ENCODE results near the gene ARHGAP15. TPM values are rescaled to one million over a fixed set of nuclear protein-coding genes. Genes with fewer than 3 reads are reported as not detected.

Gene ARHGAP15
- total RNA-seq, 1 experiment from 2014 or later, result not detected

- Histone ChIP-seq H3K4me3 (no peak overlapping the region), H3K4me2 (no peak overlapping the region), H4K20me1 (ENCODE audit: insufficient read depth) (no peaks in the 10 kb centered on the region), H3K36me3 (ENCODE audit: low read depth) (no peaks in the 10 kb centered on the region), H3K79me2 (ENCODE audit: low read depth) (no peaks in the 10 kb centered on the region), H2AFZ (no peak overlapping the region), H3K27ac (no peak overlapping the region), H3K9me3 (ENCODE audit: insufficient read depth, low read depth) (0 out of 2 replicates have a peak, but pooled peaks cover 4% of the 10 kb centered on the region), H3K9me2 (ENCODE audit: insufficient read depth) (no peaks in the 10 kb centered on the region), H3K27me3 (ENCODE audit: insufficient read depth, low read depth) (no peaks in the 10 kb centered on the region), H3K4me1 (replicated peaks; ENCODE audit: insufficient read depth) (no peaks in the 10 kb centered on the region), H3F3A (ENCODE audit: insufficient read depth, low read depth) (no peaks in the 10 kb centered on the region)
- intact Hi-C loops (cut with micrococcal nuclease; ENCODE audit: unreplicated experiment), result no loop called here
- ChIA-PET CTCF (no interaction called here), POLR2A (ENCODE audit: unreplicated experiment) (no interaction called here)
- TF ChIP-seq, protein P1, sequence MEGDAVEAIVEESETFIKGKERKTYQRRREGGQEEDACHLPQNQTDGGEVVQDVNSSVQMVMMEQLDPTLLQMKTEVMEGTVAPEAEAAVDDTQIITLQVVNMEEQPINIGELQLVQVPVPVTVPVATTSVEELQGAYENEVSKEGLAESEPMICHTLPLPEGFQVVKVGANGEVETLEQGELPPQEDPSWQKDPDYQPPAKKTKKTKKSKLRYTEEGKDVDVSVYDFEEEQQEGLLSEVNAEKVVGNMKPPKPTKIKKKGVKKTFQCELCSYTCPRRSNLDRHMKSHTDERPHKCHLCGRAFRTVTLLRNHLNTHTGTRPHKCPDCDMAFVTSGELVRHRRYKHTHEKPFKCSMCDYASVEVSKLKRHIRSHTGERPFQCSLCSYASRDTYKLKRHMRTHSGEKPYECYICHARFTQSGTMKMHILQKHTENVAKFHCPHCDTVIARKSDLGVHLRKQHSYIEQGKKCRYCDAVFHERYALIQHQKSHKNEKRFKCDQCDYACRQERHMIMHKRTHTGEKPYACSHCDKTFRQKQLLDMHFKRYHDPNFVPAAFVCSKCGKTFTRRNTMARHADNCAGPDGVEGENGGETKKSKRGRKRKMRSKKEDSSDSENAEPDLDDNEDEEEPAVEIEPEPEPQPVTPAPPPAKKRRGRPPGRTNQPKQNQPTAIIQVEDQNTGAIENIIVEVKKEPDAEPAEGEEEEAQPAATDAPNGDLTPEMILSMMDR (conservative IDR thresholded peaks at IDR 0.05), result no peak
- TF ChIP-seq EZH2 (IDR thresholded peaks at IDR 0.05; ENCODE audit: low read depth), result no peak
- no TSS peak for BruUV-seq (replicated peaks)
- no peak for DNase-seq
Observed at GRCh38 chr2:143148757-143149156, 19.5 kb downstream of the ARHGAP15 start.

- no peaks in the 10 kb centered on the region for H3F3A ChIP-seq (ENCODE audit: insufficient read depth, low read depth)
- no peaks in the 10 kb centered on the region for H3K27me3 ChIP-seq (ENCODE audit: insufficient read depth, low read depth)
- CTCF ChIA-PET, result no interaction called here
- H3K79me2 ChIP-seq (ENCODE audit: low read depth), result no peaks in the 10 kb centered on the region
- no peaks in the 10 kb centered on the region for H3K9me2 ChIP-seq (ENCODE audit: insufficient read depth)
- H3K27ac ChIP-seq, result no peak overlapping the region
- H3K4me1 ChIP-seq (replicated peaks; ENCODE audit: insufficient read depth), result no peaks in the 10 kb centered on the region
- H3K9me3 ChIP-seq (ENCODE audit: insufficient read depth, low read depth), result 0 out of 2 replicates have a peak, but pooled peaks cover 4% of the 10 kb centered on the region
- H2AFZ ChIP-seq, result no peak overlapping the region
- no peak for DNase-seq
- TF ChIP-seq EZH2 (IDR thresholded peaks at IDR 0.05; ENCODE audit: low read depth), result no peak
- H3K4me3 ChIP-seq, result no peak overlapping the region
- intact Hi-C loops (cut with micrococcal nuclease; ENCODE audit: unreplicated experiment), result no loop called here
- no peak overlapping the region for H3K4me2 ChIP-seq
- no peaks in the 10 kb centered on the region for H3K36me3 ChIP-seq (ENCODE audit: low read depth)
- POLR2A ChIA-PET (ENCODE audit: unreplicated experiment), result no interaction called here
- H4K20me1 ChIP-seq (ENCODE audit: insufficient read depth), result no peaks in the 10 kb centered on the region
- no TSS peak for BruUV-seq (replicated peaks)
Observed at GRCh38 chr2:143150287-143150686, 21.1 kb downstream of the ARHGAP15 start.

- CTCF ChIA-PET, result no interaction called here
- Histone ChIP-seq H3K9me3 (ENCODE audit: insufficient read depth, low read depth) (0 out of 2 replicates have a peak, but pooled peaks cover 4% of the 10 kb centered on the region), H3K27me3 (ENCODE audit: insufficient read depth, low read depth) (no peaks in the 10 kb centered on the region), H4K20me1 (ENCODE audit: insufficient read depth) (no peaks in the 10 kb centered on the region), H3K4me3 (no peak overlapping the region), H3K36me3 (ENCODE audit: low read depth) (no peaks in the 10 kb centered on the region), H3K79me2 (ENCODE audit: low read depth) (no peaks in the 10 kb centered on the region), H2AFZ (no peak overlapping the region), H3K27ac (no peak overlapping the region), H3F3A (ENCODE audit: insufficient read depth, low read depth) (no peaks in the 10 kb centered on the region), H3K4me2 (no peak overlapping the region), H3K9me2 (ENCODE audit: insufficient read depth) (no peaks in the 10 kb centered on the region), H3K4me1 (replicated peaks; ENCODE audit: insufficient read depth) (no peaks in the 10 kb centered on the region)
- intact Hi-C loops (cut with micrococcal nuclease; ENCODE audit: unreplicated experiment), result no loop called here
- no peak for DNase-seq
- POLR2A ChIA-PET (ENCODE audit: unreplicated experiment), result no interaction called here
- no TSS peak for BruUV-seq (replicated peaks)
- no peak for TF ChIP-seq EZH2 (IDR thresholded peaks at IDR 0.05; ENCODE audit: low read depth)
- TF ChIP-seq, protein P1 (conservative IDR thresholded peaks at IDR 0.05), result no peak
Observed at GRCh38 chr2:143151111-143151752, 22.0 kb downstream of the ARHGAP15 start.

GRCh38 chr2:143152219-143152618, 23.0 kb downstream of the ARHGAP15 start:
- ChIA-PET POLR2A (ENCODE audit: unreplicated experiment) (no interaction called here), CTCF (no interaction called here)
- no peaks in the 10 kb centered on the region for H3K4me1 ChIP-seq (replicated peaks; ENCODE audit: insufficient read depth)
- H3F3A ChIP-seq (ENCODE audit: insufficient read depth, low read depth), result no peaks in the 10 kb centered on the region
- no peak overlapping the region for H2AFZ ChIP-seq
- DNase-seq, result no peak
- H3K36me3 ChIP-seq (ENCODE audit: low read depth), result no peaks in the 10 kb centered on the region
- TF ChIP-seq, protein P1 (conservative IDR thresholded peaks at IDR 0.05), result no peak
- TF ChIP-seq EZH2 (IDR thresholded peaks at IDR 0.05; ENCODE audit: low read depth), result no peak
- H3K9me2 ChIP-seq (ENCODE audit: insufficient read depth), result no peaks in the 10 kb centered on the region
- no TSS peak for BruUV-seq (replicated peaks)
- H4K20me1 ChIP-seq (ENCODE audit: insufficient read depth), result no peaks in the 10 kb centered on the region
- intact Hi-C loops (cut with micrococcal nuclease; ENCODE audit: unreplicated experiment), result no loop called here
- H3K9me3 ChIP-seq (ENCODE audit: insufficient read depth, low read depth), result 0 out of 2 replicates have a peak, but pooled peaks cover 4% of the 10 kb centered on the region
- H3K4me2 ChIP-seq, result no peak overlapping the region
- no peaks in the 10 kb centered on the region for H3K27me3 ChIP-seq (ENCODE audit: insufficient read depth, low read depth)
- no peaks in the 10 kb centered on the region for H3K79me2 ChIP-seq (ENCODE audit: low read depth)
- H3K4me3 ChIP-seq, result no peak overlapping the region
- no peak overlapping the region for H3K27ac ChIP-seq
